ENCODE data around the gene NPPB.
"Not testable (repeated sequence)": the region's sequence is repeated elsewhere in the genome, so short reads cannot be mapped to it uniquely, and the experiment has no call there.

Gene NPPB

DNA sequence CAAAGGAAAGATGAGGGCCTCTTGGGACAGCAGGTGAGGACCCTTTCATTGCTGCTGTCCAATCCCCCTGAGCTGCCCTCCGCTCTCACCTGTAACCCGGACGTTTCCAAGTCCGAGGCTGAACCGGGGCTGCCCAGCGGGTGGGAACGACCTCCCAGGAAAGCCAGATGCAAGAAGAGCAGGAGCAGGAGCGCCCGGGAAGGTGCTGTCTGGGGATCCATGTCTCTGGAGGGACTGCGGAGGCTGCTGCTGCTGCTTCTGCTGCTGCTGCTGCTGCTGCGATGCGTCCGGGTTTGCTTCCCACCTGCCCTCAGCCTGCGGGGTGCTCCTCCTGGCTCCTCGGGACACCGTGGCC lies at the start of gene NPPB:
NPPB (minus strand) TSS at position 333 of the 355 bp plus-strand sequence; CDS start at position 221, 112 bp downstream.
- DNase-seq (ENCODE audit: low read depth): no peak

DNA sequence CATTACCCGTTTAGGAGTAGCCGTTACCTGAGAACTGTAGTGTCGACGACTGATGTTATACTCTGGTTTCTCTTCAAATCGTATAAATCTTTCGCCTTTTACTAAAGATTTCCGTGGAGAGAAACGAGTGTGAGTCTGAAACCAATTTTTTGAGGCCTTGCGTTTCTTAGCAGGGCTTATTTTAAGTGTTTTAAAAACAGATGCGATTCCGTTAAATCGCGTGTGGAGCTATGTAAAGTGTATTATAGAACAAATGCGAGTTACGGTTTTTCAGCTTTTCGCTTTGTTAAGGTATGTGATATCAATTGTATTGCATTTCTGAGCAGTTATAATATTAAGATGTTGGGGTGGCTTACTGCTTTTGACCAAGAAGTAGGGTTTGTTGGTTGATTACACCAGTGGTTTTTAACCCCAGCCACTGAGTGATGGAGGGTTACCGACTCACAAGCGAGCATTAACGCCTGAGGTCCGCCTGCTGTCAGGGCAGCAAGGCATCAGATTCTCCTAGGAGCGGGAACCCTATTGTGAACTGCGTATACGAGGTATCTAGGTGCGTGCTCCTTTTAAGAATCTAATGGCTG lies 49.4 kb upstream of the NPPB start:
- peak; percentile 53 for DNase-seq (ENCODE audit: low read depth)

DNA sequence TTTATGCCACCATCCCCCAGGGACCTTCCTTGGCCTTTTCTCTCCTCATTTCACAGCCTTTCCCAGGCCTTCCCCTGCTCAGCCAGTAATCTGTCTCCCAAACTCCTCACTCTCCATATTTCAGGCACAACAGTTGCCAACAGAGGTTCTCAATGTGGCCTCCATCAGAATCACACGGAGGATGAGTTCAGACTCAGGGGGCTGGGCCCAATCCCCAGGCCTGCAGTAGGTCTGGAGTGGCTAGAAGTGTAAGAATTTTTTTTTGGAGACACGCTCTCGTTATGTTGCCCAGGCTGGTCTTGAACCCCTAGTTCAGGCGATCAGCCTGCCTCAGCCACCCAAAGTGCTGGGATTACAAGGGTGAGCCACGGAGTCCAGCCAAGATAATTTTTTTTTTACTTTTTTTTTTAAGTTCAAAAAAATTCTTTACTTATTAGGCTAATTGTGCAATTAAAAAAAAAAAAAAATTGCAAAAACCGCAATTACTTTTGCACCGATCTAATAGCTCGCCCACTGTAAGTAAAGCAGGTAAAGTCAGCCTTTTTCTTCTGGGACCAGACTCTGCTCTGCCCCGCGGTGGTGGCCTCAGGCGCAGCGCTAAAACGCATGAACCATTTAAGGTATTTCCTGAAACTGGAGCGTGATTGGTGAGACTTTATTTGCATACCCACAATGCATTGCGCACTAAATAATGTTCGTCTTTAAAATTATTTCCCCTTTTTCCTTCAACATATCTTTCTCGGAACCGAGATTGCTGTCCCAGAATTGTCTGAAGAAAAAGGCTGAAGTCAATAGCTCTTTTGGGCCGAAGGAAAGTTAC lies 48.7 kb upstream of the NPPB start:
- peak; percentile 63 for DNase-seq (ENCODE audit: low read depth)

DNA sequence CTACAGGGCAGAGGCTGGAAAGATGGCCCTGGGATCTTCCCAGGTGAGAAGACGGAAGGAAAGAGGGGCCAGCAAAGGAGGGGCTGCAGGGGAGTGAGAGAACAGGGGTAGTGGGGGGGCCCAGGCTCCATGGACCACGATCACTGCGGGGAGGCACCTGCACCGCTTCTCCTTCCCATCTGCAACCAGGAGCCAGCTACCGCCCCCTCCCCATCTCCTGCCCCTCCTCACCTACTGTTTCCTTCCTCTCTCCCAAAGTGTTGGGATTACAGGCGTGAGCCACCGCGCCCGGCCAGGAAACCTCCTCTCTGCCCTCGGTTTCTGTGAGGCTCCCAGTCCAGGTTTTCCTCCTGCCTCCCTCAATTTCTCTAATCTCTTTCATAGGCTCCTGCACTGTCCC lies 48.1 kb upstream of the NPPB start:
- DNase-seq (ENCODE audit: low read depth): no peak

DNA sequence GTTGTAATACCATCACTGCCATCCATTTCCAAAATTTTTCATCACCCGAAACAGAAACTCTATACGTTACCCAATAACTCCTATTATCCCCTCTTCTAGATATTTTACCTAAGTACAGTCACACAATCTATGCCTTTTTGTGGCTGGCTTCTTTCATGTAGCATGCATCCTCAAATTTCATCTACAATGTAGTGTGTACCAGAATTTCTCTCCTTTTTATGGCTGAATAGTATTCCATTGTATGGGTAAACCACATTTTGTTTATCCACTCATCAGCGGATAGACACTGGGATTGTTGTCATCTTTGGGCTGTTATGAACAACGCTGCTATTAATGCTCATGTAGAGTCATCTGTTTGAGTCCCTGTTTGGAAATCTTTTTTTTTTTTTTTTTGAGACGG lies 46.2 kb upstream of the NPPB start:
- no peak for DNase-seq (ENCODE audit: low read depth)

DNA sequence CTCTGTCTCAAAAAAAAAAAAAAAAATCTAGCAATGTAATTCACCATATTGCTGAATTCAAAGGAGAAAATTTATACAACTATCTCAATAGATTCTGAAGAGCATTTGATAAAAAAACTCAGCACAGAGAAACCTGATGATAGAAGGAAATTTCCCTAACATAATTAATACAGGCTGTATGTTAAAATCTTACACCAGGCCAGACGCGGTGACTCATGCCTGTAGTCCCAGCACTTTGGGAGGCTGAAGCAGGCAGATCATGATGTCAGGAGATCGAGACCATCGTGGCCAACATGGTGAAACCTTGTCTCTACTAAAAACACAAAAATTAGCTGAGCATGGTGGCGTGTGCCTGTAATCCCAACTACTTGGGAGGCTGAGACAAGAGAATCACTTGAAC lies 45.4 kb upstream of the NPPB start:
- not testable (repeated sequence) for DNase-seq (ENCODE audit: low read depth)

DNA sequence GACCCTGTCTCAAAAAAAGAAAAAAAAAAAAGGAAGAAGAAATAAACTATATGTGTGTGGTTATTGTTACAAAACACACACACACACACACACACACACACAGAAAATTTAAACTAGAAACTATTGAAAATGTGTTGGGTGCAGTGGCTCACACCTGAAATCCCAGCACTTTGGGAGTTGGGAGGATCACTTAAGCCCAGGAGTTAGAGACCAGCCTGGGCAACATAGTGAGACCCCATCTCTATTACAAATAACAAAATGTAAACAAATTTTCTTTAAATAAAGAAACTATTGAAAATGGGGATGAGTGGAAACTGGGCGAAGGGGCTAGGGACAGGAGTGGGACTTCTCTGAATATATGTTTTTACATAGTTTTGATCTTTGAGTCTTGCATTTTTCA lies 44.5 kb upstream of the NPPB start:
- no peak for DNase-seq (ENCODE audit: low read depth)

DNA sequence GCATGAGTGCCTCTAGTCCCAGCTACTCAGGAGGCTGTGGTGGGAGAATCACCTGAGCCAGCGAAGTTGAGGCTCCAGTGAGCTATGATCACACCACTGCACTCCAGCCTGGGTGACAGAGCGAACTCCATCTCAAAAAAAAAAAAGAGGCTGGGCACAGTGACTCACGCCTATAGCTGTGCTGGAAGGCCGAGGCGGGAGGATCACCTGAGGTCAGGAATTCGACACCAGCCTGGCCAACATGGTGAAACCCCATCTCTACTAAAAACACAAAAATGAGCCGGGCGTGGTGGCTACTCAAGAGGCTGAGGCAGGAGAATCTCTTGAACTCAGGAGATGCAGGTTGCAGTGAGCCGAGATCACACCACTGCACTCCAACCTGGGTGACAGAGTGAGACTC lies 42.7 kb upstream of the NPPB start:
- DNase-seq (ENCODE audit: low read depth): not testable (repeated sequence)

DNA sequence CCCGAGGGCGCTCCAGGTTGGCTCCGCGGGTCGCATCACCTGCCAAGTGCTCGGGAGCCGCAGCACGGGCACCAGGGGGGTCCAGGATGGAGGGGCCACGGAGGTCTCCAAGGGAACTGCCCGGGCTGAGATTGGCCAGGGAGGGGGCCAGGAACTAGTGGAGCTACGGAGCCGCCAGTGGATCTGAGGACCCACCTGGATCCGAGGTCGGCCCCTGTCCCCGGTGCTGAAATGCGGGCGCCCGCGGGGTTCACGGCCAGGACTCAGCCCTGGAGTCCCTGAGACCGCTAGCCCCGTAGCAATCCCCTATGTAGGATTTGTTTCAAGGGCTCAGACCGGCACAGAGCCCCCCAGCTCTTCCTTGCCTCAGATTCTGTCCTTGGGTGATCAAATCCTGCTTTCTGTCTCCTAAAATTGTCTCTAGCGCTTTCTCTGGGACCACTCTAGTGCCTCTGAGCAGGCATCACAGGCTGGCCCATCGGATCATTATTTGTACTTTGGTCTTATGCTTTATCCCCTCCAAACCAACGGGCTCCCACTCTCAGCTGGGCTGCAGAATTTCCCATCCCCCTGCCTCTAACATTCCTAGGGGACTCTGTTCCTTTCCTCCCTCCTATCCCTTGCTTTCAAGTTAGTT lies 40.2 kb upstream of the NPPB start:
- DNase-seq (ENCODE audit: low read depth): no peak

DNA sequence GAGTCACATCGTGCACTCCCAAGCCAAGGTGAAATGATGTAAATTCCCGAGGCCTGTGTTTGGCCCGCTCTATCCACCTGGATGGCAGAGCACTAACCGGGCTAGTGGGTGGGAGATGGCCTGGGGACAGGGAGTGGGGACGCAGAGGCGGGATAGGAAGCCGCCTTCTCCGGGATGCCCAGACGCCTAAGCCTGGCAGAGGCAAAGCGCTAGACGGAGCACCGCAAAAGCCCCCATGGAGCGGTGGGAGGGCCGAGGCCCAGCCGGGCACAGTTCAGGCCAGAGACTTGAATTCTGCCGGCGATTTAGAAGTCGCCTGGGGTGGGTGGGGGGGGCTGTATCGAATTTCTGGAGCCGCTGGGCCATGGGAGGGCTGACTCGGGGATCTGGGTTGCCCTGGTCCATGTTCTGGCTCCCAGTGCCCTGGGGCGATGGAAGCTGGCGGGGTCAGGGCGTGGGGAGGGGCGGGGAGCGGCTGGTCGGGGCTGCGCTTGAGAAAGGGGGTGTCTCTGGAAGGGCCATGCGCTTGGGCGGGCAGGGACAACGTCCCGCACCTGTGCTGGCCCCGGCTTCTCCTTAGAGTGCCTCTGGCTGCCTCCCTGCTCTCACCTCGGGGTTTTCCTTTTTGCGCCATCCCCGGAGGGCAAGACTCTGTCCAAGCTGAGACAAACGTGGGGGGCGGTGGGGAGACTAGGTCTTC lies 39.5 kb upstream of the NPPB start:
- no peak for DNase-seq (ENCODE audit: low read depth)

DNA sequence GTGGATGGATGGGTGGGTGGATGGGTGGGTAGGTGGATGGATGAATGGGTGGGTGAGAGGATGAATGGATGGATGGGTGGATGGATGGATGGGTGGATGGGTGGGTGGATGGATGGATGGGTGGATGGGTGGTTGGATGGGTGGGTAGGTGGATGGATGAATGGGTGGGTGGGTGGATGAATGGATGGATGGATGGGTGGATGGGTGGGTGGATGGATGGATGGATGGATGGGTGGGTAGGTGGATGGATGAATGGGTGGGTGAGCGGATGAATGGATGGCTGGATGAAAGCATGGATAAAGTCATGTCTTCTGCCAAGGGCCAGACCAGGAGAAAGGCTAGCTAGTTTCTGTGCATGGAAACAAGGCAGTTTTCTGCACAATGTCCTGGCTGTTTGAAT lies 35.8 kb upstream of the NPPB start:
- DNase-seq (ENCODE audit: low read depth): not testable (repeated sequence)

DNA sequence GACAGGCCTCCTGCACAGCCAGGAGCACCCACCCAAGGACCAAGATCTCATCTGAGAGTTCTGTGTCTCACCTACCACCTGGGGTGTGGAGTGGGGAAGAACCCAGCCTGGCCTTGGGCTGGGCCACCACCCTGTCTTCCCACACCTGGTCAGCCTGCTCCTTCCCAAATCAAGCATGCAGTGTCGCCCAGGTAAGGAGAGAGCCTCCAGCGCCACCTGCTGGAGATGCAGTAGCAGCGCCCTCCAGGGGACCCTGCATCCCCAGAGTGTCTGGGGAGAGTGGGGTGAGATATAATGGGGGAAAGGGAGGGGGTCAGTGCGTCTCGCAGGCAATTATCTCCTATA lies 35.1 kb upstream of the NPPB start:
- peak; percentile 43 for DNase-seq (ENCODE audit: low read depth)

DNA sequence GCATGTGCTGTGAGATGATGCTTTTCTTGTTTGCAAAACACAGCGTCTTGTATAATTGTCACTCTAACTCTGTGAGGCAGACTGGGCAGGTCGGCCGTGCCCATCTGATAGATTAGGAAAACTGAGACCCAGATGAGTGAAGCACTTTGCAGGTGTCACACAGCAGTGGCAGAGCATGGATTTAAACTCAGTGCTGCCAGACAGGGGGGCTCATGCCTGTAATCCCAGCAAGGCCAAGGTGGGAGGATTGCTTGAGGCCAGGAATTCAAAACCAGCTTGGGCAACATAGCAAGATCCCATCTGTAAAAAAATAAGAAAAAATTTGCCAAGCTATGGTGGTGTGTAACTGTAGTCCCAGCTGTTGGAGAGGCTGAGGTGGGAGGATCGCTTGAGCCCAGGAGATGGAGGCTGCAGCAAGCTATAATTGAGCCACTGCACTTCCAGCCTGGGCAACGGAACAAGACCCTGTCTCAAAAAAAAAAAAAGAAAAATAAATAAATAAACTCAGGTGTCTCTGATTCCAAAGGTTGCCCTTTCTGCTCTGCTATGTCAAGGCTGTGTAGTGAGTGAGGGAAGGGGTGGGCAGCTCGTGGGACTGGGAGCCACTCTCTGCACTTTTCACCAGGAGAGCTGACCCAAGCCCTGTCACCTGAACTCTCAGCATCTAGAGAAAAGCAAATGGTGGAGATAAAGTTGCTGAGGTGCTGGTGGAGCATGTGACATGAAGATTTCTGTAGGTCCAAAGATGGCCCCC lies 32.9 kb upstream of the NPPB start:
- no peak for DNase-seq (ENCODE audit: low read depth)

DNA sequence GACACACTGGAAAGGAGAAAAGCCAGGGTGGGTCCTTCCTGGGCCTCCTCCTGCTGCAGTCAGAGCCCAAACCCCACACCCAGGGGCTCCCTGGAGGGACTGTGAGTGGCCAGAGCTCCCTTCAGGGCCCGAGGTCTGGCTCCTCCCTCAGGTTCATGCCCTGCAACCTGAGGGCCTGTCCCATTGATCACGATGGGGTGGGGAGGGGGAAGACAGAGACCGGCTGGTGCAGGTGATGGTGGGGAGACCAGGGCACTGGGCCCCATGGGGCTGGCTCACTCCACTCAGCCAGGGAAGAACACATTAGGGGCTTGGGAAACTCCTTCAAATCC lies 30.1 kb upstream of the NPPB start:
- DNase-seq (ENCODE audit: low read depth): no peak

DNA sequence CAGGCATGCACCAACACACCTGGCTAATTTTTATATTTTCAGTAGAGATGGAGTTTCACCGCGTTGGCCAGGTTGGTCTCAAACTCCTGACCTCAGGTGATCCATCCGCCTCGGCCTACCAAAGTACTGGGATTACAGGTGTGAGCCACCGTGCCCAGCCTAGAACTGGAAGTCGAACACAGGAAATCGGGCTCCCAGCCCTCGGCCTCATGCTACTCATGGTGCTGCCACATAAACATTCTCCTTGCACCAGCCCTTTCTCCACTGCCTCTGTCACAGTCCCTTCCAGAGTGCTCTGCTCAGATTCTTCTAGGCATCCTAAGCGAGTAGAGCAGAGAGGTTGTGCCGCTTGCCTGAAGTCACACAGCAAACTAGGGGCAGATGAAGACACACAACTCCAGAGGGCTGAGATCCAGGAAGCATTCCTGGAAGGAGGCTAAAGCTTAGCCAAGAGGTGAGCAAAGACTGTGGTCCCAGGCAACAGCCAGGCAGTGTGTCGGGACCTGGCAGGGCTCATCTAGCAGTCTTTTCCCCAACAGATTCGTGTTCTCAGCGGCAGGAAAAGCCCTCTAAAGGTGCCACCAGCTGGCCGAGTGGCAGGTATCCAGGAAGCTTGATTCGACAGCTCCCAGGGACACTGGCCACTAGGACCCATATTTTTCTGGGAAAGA lies 29.6 kb upstream of the NPPB start:
- no peak for DNase-seq (ENCODE audit: low read depth)

DNA sequence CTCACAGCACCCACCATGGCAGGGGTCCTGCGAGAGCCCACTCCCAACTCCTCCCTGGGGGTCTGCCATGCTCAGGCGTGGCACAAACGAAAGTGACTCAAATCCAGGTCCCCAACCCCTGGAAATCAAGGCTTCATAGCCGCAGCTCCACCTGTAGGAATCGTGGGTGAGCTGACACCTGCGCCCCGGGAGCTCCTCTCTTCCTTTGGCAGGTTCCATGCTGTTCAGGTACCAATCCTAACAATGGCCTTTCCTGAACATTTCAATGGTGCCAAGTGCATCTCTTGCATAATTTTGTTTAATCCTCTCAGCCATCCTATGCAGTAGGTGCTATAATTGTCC lies 28.9 kb upstream of the NPPB start:
- DNase-seq (ENCODE audit: low read depth): no peak

DNA sequence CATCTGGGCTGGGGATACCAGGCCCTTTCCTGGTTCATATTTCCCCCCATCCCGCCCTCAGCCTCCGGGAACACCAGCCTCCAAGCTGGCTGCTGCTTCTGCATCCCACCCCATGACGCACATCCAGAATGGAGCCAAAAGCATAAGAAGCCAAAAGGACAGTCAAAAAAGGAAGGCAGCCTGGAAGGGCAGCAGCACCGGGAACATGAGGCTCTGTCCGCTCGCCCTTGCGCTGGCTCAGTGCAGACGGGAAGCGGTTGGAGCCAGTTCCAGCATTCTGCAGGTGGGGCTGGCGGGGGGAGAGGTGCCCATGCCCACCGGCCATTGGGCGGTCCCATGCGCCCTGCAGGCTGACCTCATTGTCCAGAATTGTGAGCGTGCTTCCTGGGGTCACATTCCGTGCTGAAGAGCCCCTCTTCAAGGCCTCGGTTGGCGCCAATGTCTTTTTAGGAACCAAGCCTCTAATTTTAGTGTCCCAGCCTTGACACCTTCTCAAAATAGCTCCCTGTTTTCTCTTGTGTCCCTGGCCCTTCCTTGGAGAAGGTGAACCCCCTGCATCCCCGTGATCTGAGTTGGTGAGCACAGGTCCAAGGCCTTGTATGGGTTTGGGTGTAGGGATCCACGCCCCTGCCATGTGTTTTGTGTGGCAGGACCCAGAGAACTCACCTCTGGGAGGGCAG lies 28.4 kb upstream of the NPPB start:
- no peak for DNase-seq (ENCODE audit: low read depth)

DNA sequence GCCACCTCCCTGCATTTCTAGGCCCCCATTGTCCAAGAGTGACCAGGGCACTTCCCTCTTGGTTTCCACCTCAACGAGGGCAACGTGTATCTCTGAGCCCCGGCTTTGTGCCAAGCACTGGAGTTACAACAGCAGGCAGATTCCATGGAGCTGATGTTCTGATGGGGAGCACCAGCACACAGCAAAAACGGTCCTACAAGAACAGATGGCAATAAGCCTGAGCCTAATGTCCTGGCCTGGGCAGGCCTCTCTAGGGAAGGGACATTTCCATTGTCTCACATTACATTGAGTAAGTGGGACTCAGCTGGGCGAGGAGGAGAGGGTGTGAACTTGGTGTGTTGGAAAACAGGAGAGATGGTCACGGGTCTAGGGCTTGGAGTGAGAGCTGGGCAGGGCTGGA lies 27.2 kb upstream of the NPPB start:
- no peak for DNase-seq (ENCODE audit: low read depth)

DNA sequence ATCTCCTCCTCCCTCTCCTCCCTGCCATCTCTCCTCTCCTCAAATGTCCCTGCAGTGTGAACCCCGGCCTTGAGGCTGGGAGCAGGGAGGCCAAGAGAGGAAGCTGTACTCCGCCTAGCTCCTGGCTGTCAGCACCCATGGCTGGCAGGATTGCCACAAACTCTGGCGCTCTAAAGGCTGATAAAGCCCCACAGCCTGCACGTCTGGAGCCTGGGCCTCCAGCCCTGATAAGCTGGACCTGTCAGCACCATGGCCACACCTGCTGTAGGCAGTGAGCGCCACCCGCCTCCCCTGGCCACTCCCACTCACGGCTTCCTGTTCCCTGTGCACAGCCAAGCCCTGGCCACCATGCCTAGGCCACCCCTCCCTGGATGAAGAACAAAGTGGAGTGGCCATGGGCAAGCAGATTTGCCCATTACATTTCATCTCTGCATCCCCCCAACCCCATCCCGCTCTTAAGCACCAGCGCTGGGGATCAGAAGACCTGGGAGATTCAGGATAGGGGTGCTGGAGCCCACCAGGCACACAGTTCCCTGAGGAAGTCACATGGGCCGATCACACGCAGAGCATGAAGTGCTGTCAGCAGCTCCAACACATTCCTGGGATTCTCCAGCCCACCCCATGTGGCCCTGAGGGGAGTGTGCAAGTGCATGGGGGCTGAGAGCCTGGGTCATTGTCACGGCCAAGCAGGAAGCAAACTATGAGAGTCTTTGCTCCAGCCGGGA lies 24.2 kb upstream of the NPPB start:
- DNase-seq (ENCODE audit: low read depth): no peak

DNA sequence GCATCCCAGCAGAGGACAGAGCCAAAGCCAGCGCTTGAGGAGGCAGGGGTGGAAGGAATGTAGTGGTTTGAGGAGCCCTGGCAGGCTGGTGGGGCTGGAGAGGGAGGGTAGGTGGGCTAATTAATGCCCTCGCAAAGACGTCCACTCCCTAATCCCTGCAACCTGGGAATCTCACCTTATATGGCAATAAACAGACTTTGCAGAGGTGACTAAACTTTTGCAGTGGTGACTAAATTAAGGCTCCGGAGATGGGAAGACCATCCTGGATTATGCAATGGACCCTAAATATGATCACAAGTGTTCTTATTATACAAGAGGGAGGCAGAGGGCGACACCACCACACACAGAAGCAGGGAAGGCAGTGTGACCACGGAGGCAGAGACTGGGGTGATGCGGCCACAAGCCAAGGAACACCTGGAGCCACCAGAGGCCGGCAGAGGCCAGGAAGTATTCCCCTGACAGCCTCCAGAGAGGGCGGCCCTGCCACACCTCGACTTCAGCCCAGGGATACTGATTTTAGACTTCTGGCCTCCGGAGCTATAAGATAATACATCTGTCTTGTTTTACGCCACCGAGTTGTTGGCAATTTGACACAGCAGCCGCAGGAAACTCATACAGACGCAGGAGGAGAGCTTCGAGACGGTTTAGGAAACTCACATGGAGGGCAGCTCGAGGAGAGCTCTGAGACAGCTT lies 23.1 kb upstream of the NPPB start:
- no peak for DNase-seq (ENCODE audit: low read depth)
